HepG2 (cell line): ENCODE results near the gene KCNJ1. TPM values are rescaled to one million over a fixed set of nuclear protein-coding genes. Genes with fewer than 3 reads are reported as not detected.

Experiments
- ATAC-seq: fragments of 200-7000 bp; cut with Tn5 transposase; 3 replicates; pipeline ENCODE4 v1.9.1; 2020; ENCODE audit warnings: mild to moderate bottlenecking, moderate library complexity
- BruUV-seq: library from RNA; stranded (reverse); fragments of 400-500 nt; replicated peaks from 2 replicates; lab custom pipeline; 2021; lab: Mats Ljungman, UMichigan
- CTCF ChIA-PET: fragments of 300-600 bp; formaldehyde crosslinking; extraction: SDS; loops from one replicate; lab custom pipeline; 2021; ENCODE audit warnings: low total read pairs, inconsistent platforms, low intra/inter-chr PET ratio; lab: Yijun Ruan, JAX
- POLR2A ChIA-PET: fragments of 350-600 bp; sonication (Branson Sonifier 250); formaldehyde crosslinking; loops from one replicate; lab custom pipeline; 2020; ENCODE audit warnings: antibody characterized with exemption, inconsistent platforms; lab: Yijun Ruan, JAX
- DNase-seq: peaks from one replicate; pipeline ENCODE4 v3.0.0-alpha.2; 2015; ENCODE audit warnings: low spot score
- FAIRE-seq: peaks from 3 replicates; lab custom pipeline; 2011; peaks lifted over from hg19 to GRCh38; lab: Jason Lieb, UNC
- H2AFZ ChIP-seq: one replicate; pipeline ENCODE4 v1.6.1; 2011; ENCODE audit warnings: low read length, inconsistent platforms
- H3K27ac ChIP-seq: fragments of 300-600 bp; 3 replicates; pipeline ENCODE4 v1.8.0; 2011; ENCODE audit warnings: mixed run types, mild to moderate bottlenecking, mixed read lengths, low read length, inconsistent platforms; ENCODE audit not compliant: insufficient read depth; ENCODE audit errors: extremely low read length
- H3K27me3 ChIP-seq, 2 experiments: fragments of 200-600 bp in 1 of 2; 2 replicates in 1 of 2; 3 replicates in 1 of 2; pipeline versions ENCODE4 v1.6.0 to v1.8.0; 2011; ENCODE audit warnings: low read length in 2 of 2, mild to moderate bottlenecking in 2 of 2, moderate library complexity in 2 of 2, inconsistent platforms in 1 of 2; ENCODE audit not compliant: insufficient read depth in 2 of 2, control insufficient read depth in 1 of 2
- H3K36me3 ChIP-seq, 2 experiments: fragments of 200-600 bp in 1 of 2; replicated peaks in 1 of 2; 2 replicates in 1 of 2; 3 replicates in 1 of 2; pipeline versions ENCODE4 v1.5.1 to v1.8.0; 2011; ENCODE audit warnings: low read length in 2 of 2, inconsistent platforms in 1 of 2; ENCODE audit not compliant: insufficient read depth in 2 of 2, control insufficient read depth in 1 of 2
- H3K4me1 ChIP-seq: 2 replicates; pipeline ENCODE4 v1.5.1; 2012; ENCODE audit warnings: low read length, inconsistent platforms; ENCODE audit not compliant: insufficient read depth
- H3K4me2 ChIP-seq: 2 replicates; pipeline ENCODE4 v1.6.0; 2011; ENCODE audit warnings: low read depth, low read length, inconsistent platforms
- H3K4me3 ChIP-seq, 3 experiments: fragments of 200-600 bp in 1 of 3; sonication (generic), shearing (Covaris generic) in 1 of 3; replicated peaks in 1 of 3; 2 replicates each; pipeline ENCODE4 v1.5.1; 2011 to 2016; ENCODE audit warnings: low read length in 3 of 3, inconsistent platforms in 2 of 3, low read depth in 2 of 3, mild to moderate bottlenecking in 2 of 3, control low read depth in 1 of 3, mixed read lengths in 1 of 3; ENCODE audit not compliant: insufficient read depth in 1 of 3
- H3K79me2 ChIP-seq: one replicate; pipeline ENCODE4 v1.6.1; 2011; ENCODE audit warnings: low read length, inconsistent platforms; ENCODE audit not compliant: insufficient read depth
- H3K9ac ChIP-seq: 2 replicates; pipeline ENCODE4 v1.6.0; 2011; ENCODE audit warnings: mild to moderate bottlenecking, low read depth, low read length, inconsistent platforms; ENCODE audit not compliant: insufficient read depth
- H3K9me3 ChIP-seq: 2 replicates; pipeline ENCODE4 v1.5.1; 2012; ENCODE audit warnings: mild to moderate bottlenecking, low read length
- H4K20me1 ChIP-seq: 2 replicates; pipeline ENCODE4 v1.6.0; 2011; ENCODE audit warnings: inconsistent platforms, mild to moderate bottlenecking, low read length, moderate library complexity; ENCODE audit not compliant: insufficient read depth
- CBX1 ChIP-seq: IDR thresholded peaks from one replicate; pipeline ENCODE4 v1.6.1; 2016; ENCODE audit warnings: antibody characterized with exemption, low read depth
- MLX ChIP-seq: IDR thresholded peaks from 2 replicates; pipeline ENCODE4 v1.6.1; 2016
- NFYC ChIP-seq: IDR thresholded peaks from 2 replicates; pipeline ENCODE4 v1.6.1; 2016; ENCODE audit warnings: missing genetic modification reagents, missing compliant biosample characterization
- ONECUT2 ChIP-seq: sonication (generic); formaldehyde crosslinking; IDR thresholded peaks from 2 replicates; pipeline ENCODE4 v1.4.0; 2020; ENCODE audit warnings: missing genetic modification reagents
- THAP9 ChIP-seq: sonication (generic); formaldehyde crosslinking; IDR thresholded peaks from 2 replicates; pipeline ENCODE4; 2020; ENCODE audit warnings: missing genetic modification reagents, mild to moderate bottlenecking, borderline replicate concordance
- TOE1 ChIP-seq: sonication (generic); formaldehyde crosslinking; IDR thresholded peaks from 2 replicates; pipeline ENCODE4 v1.4.0; 2020; ENCODE audit warnings: mild to moderate bottlenecking, missing genetic modification reagents
- ZNF513 ChIP-seq: sonication (generic); formaldehyde crosslinking; conservative IDR thresholded peaks from 2 replicates; pipeline ENCODE4 v1.5.0; 2020; ENCODE audit warnings: missing genetic modification reagents
- ZNF546 ChIP-seq: sonication (generic); formaldehyde crosslinking; conservative IDR thresholded peaks from 2 replicates; pipeline ENCODE4 v1.8.1; 2023; ENCODE audit warnings: mild to moderate bottlenecking, missing genetic modification reagents
- ZNF576 ChIP-seq: sonication (generic); formaldehyde crosslinking; IDR thresholded peaks from 2 replicates; pipeline ENCODE4 v1.4.0; 2020; ENCODE audit warnings: mild to moderate bottlenecking, missing genetic modification reagents
- ZNF616 ChIP-seq: sonication (generic); formaldehyde crosslinking; IDR thresholded peaks from 2 replicates; pipeline ENCODE4 v1.5.0; 2020; ENCODE audit warnings: low read depth, mild to moderate bottlenecking, missing genetic modification reagents
- ZNF761 ChIP-seq: sonication (generic); formaldehyde crosslinking; conservative IDR thresholded peaks from 2 replicates; pipeline ENCODE4 v1.4.0; 2020; ENCODE audit warnings: mild to moderate bottlenecking, missing genetic modification reagents
- WGBS: methylation state at CpG from one replicate; pipeline ENCODE4 v1.1.6; 2017; ENCODE audit warnings: low lambda C conversion rate; 5-methylcytosine and 5-hydroxymethylcytosine counted together
- in situ Hi-C: cut with HindIII; loops from 2 replicates; pipeline ENCODE4 v1.10.0; 2017; ENCODE audit warnings: low pct_unique_long_range_greater_than_20kb; ENCODE audit not compliant: extremely low pct_ligation_motif_present
- intact Hi-C: fragments of 100-400 bp; cut with micrococcal nuclease; formaldehyde crosslinking; loops from one replicate; pipeline ENCODE4 v1.10.0; 2022; ENCODE audit not compliant: unreplicated experiment
- polyA plus RNA-seq, 8 experiments: library from polyadenylated mRNA; depleted of rRNA in 3 of 8; stranded (reverse) in 7 of 8; unstranded in 1 of 8; fragments of >200 nt; fragmentation: Illumina TruSeq in 4 of 8; extraction: Trizol in 4 of 8; gene quantifications; 2 replicates each; pipeline versions ENCODE4 v1.2.1 to v1.2.3, GENCODE V29; 2011 to 2016; ENCODE audit warnings: low read depth in 4 of 8, missing spikeins in 1 of 8, mixed read lengths in 1 of 8; ENCODE audit not compliant: insufficient read depth in 1 of 8
- total RNA-seq, 5 experiments: library from RNA; depleted of rRNA; stranded (reverse); fragments of >200 nt; fragmentation: Illumina TruSeq; extraction: Trizol; gene quantifications; 2 replicates each; pipeline ENCODE4 v1.2.3, GENCODE V29; 2016; ENCODE audit warnings: low read depth in 1 of 5
- TF ChIP-seq, protein P1 (sequence below): sonication (generic); formaldehyde crosslinking; IDR thresholded peaks from 2 replicates; pipeline ENCODE4 v1.5.0; 2020; ENCODE audit warnings: mild to moderate bottlenecking, missing genetic modification reagents
- TF ChIP-seq, protein P2 (sequence below): IDR thresholded peaks from 2 replicates; pipeline ENCODE4 v1.6.1; 2012; ENCODE audit warnings: inconsistent platforms
- TF ChIP-seq, protein P3 (sequence below): IDR thresholded peaks from 2 replicates; pipeline ENCODE4 v1.6.1; 2018; ENCODE audit warnings: missing genetic modification reagents, mild to moderate bottlenecking, missing compliant biosample characterization

KCNJ1 gene
- total and polyA plus RNA-seq, 2 of the 13 experiments (the other 11 are each of a cell fraction or from before 2014, with no cell fraction given), result not detected

DNA sequence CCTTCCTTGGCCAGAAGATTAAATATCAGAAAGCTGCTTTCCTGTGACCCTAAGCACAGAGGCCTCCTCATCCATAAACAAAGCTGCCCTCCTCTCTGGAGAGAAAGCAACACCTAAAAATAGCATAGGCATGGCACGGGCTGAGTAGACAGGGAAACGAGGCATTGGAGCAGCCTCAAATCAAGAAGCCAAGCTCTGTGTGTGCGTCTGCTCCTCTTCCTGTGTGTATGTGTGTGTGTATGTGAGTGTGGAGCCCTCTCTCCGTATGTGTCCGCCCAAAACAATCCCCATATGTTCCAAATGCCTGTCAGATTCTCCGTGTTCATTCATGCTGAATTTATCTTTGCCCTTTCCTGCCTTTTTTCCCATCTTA, 48.0 kb upstream of the KCNJ1 start:
- BruUV-seq, result no TSS peak
- Histone ChIP-seq H3K27ac (no peak overlapping the region), H3K9me3 (no peaks in the 10 kb centered on the region), H4K20me1 (no peaks in the 10 kb centered on the region), H3K27me3 (peaks cover 2 to 23% of the 10 kb centered on the region in 2 experiments; a peak in 2 of 5 replicates)
- FAIRE-seq, result no peak
- CTCF ChIA-PET, result no interaction called here
- in situ Hi-C loops, result no loop called here
- 6% methylated on average over 4 of the region's 6 CpGs for WGBS
- POLR2A ChIA-PET, result no interaction called here
- TF ChIP-seq, protein P1, sequence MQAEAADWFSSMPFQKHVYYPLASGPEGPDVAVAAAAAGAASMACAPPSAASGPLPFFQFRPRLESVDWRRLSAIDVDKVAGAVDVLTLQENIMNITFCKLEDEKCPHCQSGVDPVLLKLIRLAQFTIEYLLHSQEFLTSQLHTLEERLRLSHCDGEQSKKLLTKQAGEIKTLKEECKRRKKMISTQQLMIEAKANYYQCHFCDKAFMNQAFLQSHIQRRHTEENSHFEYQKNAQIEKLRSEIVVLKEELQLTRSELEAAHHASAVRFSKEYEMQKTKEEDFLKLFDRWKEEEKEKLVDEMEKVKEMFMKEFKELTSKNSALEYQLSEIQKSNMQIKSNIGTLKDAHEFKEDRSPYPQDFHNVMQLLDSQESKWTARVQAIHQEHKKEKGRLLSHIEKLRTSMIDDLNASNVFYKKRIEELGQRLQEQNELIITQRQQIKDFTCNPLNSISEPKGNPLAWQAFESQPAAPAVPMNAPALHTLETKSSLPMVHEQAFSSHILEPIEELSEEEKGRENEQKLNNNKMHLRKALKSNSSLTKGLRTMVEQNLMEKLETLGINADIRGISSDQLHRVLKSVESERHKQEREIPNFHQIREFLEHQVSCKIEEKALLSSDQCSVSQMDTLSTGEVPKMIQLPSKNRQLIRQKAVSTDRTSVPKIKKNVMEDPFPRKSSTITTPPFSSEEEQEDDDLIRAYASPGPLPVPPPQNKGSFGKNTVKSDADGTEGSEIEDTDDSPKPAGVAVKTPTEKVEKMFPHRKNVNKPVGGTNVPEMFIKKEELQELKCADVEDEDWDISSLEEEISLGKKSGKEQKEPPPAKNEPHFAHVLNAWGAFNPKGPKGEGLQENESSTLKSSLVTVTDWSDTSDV (CRISPR knock-in tag), result no peak
- TF ChIP-seq, protein P2, sequence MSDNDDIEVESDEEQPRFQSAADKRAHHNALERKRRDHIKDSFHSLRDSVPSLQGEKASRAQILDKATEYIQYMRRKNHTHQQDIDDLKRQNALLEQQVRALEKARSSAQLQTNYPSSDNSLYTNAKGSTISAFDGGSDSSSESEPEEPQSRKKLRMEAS, result no peak
- TF ChIP-seq ZNF576 (no peak), ZNF546 (CRISPR knock-in tag) (no peak), MLX (CRISPR knock-in tag) (no peak), NFYC (CRISPR knock-in tag) (no peak), THAP9 (no peak), CBX1 (no peak), ZNF616 (CRISPR knock-in tag) (no peak), TOE1 (CRISPR knock-in tag) (no peak), ZNF761 (CRISPR knock-in tag) (no peak), ZNF513 (no peak), ONECUT2 (CRISPR knock-in tag) (no peak)
- TF ChIP-seq, protein P3, sequence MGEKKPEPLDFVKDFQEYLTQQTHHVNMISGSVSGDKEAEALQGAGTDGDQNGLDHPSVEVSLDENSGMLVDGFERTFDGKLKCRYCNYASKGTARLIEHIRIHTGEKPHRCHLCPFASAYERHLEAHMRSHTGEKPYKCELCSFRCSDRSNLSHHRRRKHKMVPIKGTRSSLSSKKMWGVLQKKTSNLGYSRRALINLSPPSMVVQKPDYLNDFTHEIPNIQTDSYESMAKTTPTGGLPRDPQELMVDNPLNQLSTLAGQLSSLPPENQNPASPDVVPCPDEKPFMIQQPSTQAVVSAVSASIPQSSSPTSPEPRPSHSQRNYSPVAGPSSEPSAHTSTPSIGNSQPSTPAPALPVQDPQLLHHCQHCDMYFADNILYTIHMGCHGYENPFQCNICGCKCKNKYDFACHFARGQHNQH (CRISPR knock-in tag), result no peak
- TF ChIP-seq, all 625 proteins: peak for 0
- no peak overlapping the region for H2AFZ ChIP-seq
- no peak overlapping the region for H3K4me2 ChIP-seq
- ATAC-seq (no peak), DNase-seq (no peak)
- no peak overlapping the region for H3K4me3 ChIP-seq
- no peak overlapping the region for H3K9ac ChIP-seq
- H3K4me1 ChIP-seq, result no peaks in the 10 kb centered on the region
- no peaks in the 10 kb centered on the region for H3K79me2 ChIP-seq
- intact Hi-C loops, result no loop called here
- H3K36me3 ChIP-seq, result no peaks in the 10 kb centered on the region
